ENCODE measurements around the gene MYO1C.

DNA sequence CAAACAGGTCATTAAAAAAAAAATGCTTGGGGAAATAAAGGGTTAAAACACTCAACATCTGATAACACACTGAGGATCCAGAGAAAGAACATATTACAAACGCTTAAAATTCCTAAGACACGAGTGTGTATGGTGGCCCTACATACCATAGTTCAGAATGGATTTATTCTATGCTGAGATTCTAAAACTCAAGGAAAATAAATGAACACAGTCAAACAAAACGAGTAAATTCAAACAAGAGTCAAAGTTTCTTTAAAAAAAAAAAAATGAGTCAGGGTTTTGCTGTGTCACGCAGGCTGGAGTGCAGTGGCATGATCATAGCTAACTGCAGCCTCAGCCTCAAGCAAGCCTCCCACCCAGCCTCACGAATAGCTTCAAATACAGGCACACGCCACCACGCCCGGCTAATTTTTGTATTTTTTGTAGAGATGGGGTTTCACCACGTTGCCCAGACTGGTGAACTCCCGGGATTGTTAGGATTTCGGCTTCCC, 53.8 kb downstream of the MYO1C start:
- TF ChIP-seq, protein P1, sequence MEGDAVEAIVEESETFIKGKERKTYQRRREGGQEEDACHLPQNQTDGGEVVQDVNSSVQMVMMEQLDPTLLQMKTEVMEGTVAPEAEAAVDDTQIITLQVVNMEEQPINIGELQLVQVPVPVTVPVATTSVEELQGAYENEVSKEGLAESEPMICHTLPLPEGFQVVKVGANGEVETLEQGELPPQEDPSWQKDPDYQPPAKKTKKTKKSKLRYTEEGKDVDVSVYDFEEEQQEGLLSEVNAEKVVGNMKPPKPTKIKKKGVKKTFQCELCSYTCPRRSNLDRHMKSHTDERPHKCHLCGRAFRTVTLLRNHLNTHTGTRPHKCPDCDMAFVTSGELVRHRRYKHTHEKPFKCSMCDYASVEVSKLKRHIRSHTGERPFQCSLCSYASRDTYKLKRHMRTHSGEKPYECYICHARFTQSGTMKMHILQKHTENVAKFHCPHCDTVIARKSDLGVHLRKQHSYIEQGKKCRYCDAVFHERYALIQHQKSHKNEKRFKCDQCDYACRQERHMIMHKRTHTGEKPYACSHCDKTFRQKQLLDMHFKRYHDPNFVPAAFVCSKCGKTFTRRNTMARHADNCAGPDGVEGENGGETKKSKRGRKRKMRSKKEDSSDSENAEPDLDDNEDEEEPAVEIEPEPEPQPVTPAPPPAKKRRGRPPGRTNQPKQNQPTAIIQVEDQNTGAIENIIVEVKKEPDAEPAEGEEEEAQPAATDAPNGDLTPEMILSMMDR (IDR thresholded peaks at IDR 0.05): no peak
- TF ChIP-seq POLR2A (IDR thresholded peaks at IDR 0.05): no peak
